HCT116 (cell line): Measurements from ENCODE around the gene ZNF280C. TPM values are rescaled to one million over a fixed set of nuclear protein-coding genes. Genes with fewer than 3 reads are reported as not detected.

Experiments
- ATAC-seq: fragments of 200-7000 bp; cut with Tn5 transposase; 2 replicates; pipeline ENCODE4 v1.9.1; 2020; ENCODE audit warnings: mild to moderate bottlenecking, moderate library complexity
- BruUV-seq: library from RNA; stranded (reverse); fragments of 400-500 nt; replicated peaks from 2 replicates; lab custom pipeline; 2021; lab: Mats Ljungman, UMichigan
- CTCF ChIA-PET: fragments of 300-600 bp; sonication (Branson Sonifier 250); formaldehyde crosslinking; loops from one replicate; lab custom pipeline; 2021; ENCODE audit warnings: antibody characterized with exemption; lab: Charles Lee
- POLR2A ChIA-PET: fragments of 300-600, 350-600 bp; sonication (Branson Sonifier 250); formaldehyde crosslinking; loops from one replicate; lab custom pipeline; 2021; ENCODE audit warnings: antibody characterized with exemption; lab: Charles Lee
- RAD21 ChIA-PET, 2 experiments: fragments of 300-600 bp; sonication (Branson Sonifier 250); formaldehyde crosslinking; loops; one replicate each; lab custom pipeline; 2023; ENCODE audit warnings: low total read pairs in 2 of 2; ENCODE audit not compliant: uncharacterized antibody in 2 of 2, unreplicated experiment in 2 of 2, low non-redundant PET in 1 of 2; lab: Charles Lee
- DNase-seq: peaks from one replicate; pipeline ENCODE4 v3.0.0-alpha.2; 2010; ENCODE audit warnings: low read depth, low spot score
- H2AFZ ChIP-seq: fragments of 200-600 bp; shearing (Covaris generic), sonication (generic); 2 replicates; pipeline ENCODE4 v1.6.1; 2017; ENCODE audit warnings: low read depth, mixed run types, mixed read lengths, antibody characterized with exemption, low read length; ENCODE audit not compliant: poor library complexity, severe bottlenecking
- H3K27ac ChIP-seq: 2 replicates; pipeline ENCODE4 v1.5.1; 2012; ENCODE audit warnings: low read depth, low read length
- H3K27me3 ChIP-seq: fragments of 200-600 bp; sonication (generic); 2 replicates; pipeline ENCODE4 v1.6.1; 2016; ENCODE audit warnings: mixed run types, low read length, mixed read lengths; ENCODE audit not compliant: insufficient read depth
- H3K36me3 ChIP-seq, 2 experiments: fragments of 200-500 bp in 1 of 2; fragments of 200-600 bp in 1 of 2; sonication (Bioruptor generic) in 1 of 2; sonication (generic) in 1 of 2; 2 replicates each; pipeline versions ENCODE4 v1.5.1 to v1.6.1; 2014 to 2016; ENCODE audit warnings: low read length in 2 of 2, inconsistent platforms in 1 of 2, mixed read lengths in 1 of 2, mixed run types in 1 of 2; ENCODE audit not compliant: insufficient read depth in 2 of 2, control insufficient read depth in 1 of 2
- H3K4me1 ChIP-seq, 2 experiments: fragments of 200-600 bp in 1 of 2; sonication (generic) in 1 of 2; 2 replicates each; pipeline versions ENCODE4 v1.5.1 to v1.6.1; 2012 to 2017; ENCODE audit warnings: low read length in 2 of 2, inconsistent platforms in 1 of 2, mild to moderate bottlenecking in 1 of 2, mixed read lengths in 1 of 2, mixed run types in 1 of 2, moderate library complexity in 1 of 2; ENCODE audit not compliant: insufficient read depth in 2 of 2, control insufficient read depth in 1 of 2
- H3K4me2 ChIP-seq: fragments of 200-600 bp; sonication (generic); 2 replicates; pipeline ENCODE4 v1.6.1; 2017; ENCODE audit warnings: mixed run types, low read length, mixed read lengths
- H3K4me3 ChIP-seq, 2 experiments: fragments of 200-600 bp in 1 of 2; sonication (generic) in 1 of 2; replicated peaks in 1 of 2; 2 replicates each; pipeline ENCODE4 v1.5.1; 2011 to 2016; ENCODE audit warnings: low read length in 2 of 2, control low read depth in 1 of 2, low read depth in 1 of 2, mild to moderate bottlenecking in 1 of 2, mixed read lengths in 1 of 2, mixed run types in 1 of 2
- H3K79me2 ChIP-seq: fragments of 200-600 bp; sonication (generic); 2 replicates; pipeline ENCODE4 v1.6.1; 2017; ENCODE audit warnings: mild to moderate bottlenecking, mixed run types, low read length, moderate library complexity, mixed read lengths; ENCODE audit not compliant: insufficient read depth
- H3K9ac ChIP-seq: fragments of 200-600 bp; sonication (generic); 2 replicates; pipeline ENCODE4 v1.6.1; 2016; ENCODE audit warnings: low read length, mixed read lengths
- H3K9me2 ChIP-seq: fragments of 200-600 bp; sonication (generic), shearing (Covaris generic); 2 replicates; pipeline ENCODE4 v1.6.1; 2017; ENCODE audit warnings: mixed run types, mild to moderate bottlenecking, moderate library complexity; ENCODE audit not compliant: insufficient read depth
- H3K9me3 ChIP-seq, 2 experiments: fragments of 200-500 bp in 1 of 2; fragments of 200-600 bp in 1 of 2; sonication (Bioruptor generic) in 1 of 2; sonication (generic) in 1 of 2; 2 replicates each; pipeline ENCODE4 v1.6.1; 2014 to 2017; ENCODE audit warnings: low read length in 2 of 2, mixed read lengths in 2 of 2, inconsistent platforms in 1 of 2, low read depth in 1 of 2, mild to moderate bottlenecking in 1 of 2, mixed run types in 1 of 2, moderate library complexity in 1 of 2; ENCODE audit not compliant: control insufficient read depth in 1 of 2, insufficient read depth in 1 of 2
- H4K20me1 ChIP-seq: fragments of 200-600 bp; sonication (generic), shearing (Covaris generic); 2 replicates; pipeline ENCODE4 v1.6.1; 2017; ENCODE audit warnings: mixed run types, mild to moderate bottlenecking, moderate library complexity; ENCODE audit not compliant: insufficient read depth
- ATF3 ChIP-seq: IDR thresholded peaks from 2 replicates; pipeline ENCODE4 v1.6.1; 2012
- CTCF ChIP-seq, 3 experiments: fragments of 200-600 bp in 1 of 3; sonication (generic) in 1 of 3; IDR thresholded peaks in 2 of 3; conservative IDR thresholded peaks in 1 of 3; 2 replicates each; pipeline ENCODE4 v1.5.1; 2012 to 2017; ENCODE audit warnings: low read depth in 2 of 3, low read length in 2 of 3, antibody characterized with exemption in 1 of 3, borderline replicate concordance in 1 of 3, control low read depth in 1 of 3, mild to moderate bottlenecking in 1 of 3, mixed read lengths in 1 of 3, mixed run types in 1 of 3, moderate library complexity in 1 of 3; ENCODE audit not compliant: insufficient read depth in 1 of 3
- EZH2 ChIP-seq: fragments of 200-600 bp; sonication (generic); IDR thresholded peaks from 2 replicates; pipeline ENCODE4 v1.6.1; 2017; ENCODE audit warnings: antibody characterized with exemption, mixed run types
- EZH2phosphoT487 ChIP-seq: fragments of 200-600 bp; IDR thresholded peaks from 2 replicates; pipeline ENCODE4 v1.6.1; 2018; ENCODE audit warnings: antibody characterized with exemption, borderline replicate concordance
- FOSL1 ChIP-seq: IDR thresholded peaks from 2 replicates; pipeline ENCODE4 v1.6.1; 2012; ENCODE audit warnings: low read depth
- POLR2AphosphoS5 ChIP-seq: IDR thresholded peaks from 2 replicates; pipeline ENCODE4 v1.6.1; 2011; ENCODE audit warnings: mild to moderate bottlenecking, low read depth, low read length, moderate library complexity
- REST ChIP-seq: IDR thresholded peaks from 2 replicates; pipeline ENCODE4 v1.6.1; 2012; ENCODE audit warnings: low read depth
- SIN3A ChIP-seq: IDR thresholded peaks from 2 replicates; pipeline ENCODE4 v1.6.1; 2012; ENCODE audit warnings: low read depth
- SP1 ChIP-seq: IDR thresholded peaks from 2 replicates; pipeline ENCODE4 v1.6.1; 2012; ENCODE audit warnings: low read depth
- SRF ChIP-seq: IDR thresholded peaks from 2 replicates; pipeline ENCODE4 v1.6.1; 2012; ENCODE audit warnings: low read depth
- TCF7L2 ChIP-seq: IDR thresholded peaks from 2 replicates; pipeline ENCODE4 v1.7.0; 2011; ENCODE audit warnings: borderline replicate concordance, inconsistent platforms; ENCODE audit not compliant: insufficient read depth, insufficient read length; ENCODE audit errors: extremely low read depth
- YY1 ChIP-seq: IDR thresholded peaks from 2 replicates; pipeline ENCODE4 v1.6.1; 2011; ENCODE audit warnings: low read length, low read depth, moderate library complexity, mild to moderate bottlenecking; ENCODE audit not compliant: insufficient replicate concordance; ENCODE audit errors: extremely low read depth
- ZBTB33 ChIP-seq: IDR thresholded peaks from 2 replicates; pipeline ENCODE4 v1.6.1; 2011; ENCODE audit warnings: mild to moderate bottlenecking, low read length, moderate library complexity; ENCODE audit not compliant: insufficient replicate concordance; ENCODE audit errors: extremely low read depth
- intact Hi-C: fragments of 100-400 bp; cut with micrococcal nuclease; formaldehyde crosslinking; loops from 2 replicates; pipeline ENCODE4 v1.10.0; 2022
- total RNA-seq: library from RNA; stranded (reverse); gene quantifications from one replicate; pipeline ENCODE4 v1.2.1, GENCODE V29; 2021; ENCODE audit not compliant: unreplicated experiment

The ZNF280C gene
- total RNA-seq, 1 experiment from 2014 or later = 12.3 TPM

- CTCF ChIA-PET = no interaction called here
Observed at GRCh38 chrX:130155564-130155963, 113.1 kb downstream of the ZNF280C start.

More at GRCh38 chrX:130155564-130155963, 113.1 kb downstream of the ZNF280C start:
- POLR2A ChIA-PET = no interaction called here
- BruUV-seq = no TSS peak
- no peaks in the 10 kb centered on the region for H3K27me3 ChIP-seq
- no peak overlapping the region for H3K27ac ChIP-seq
- no peak overlapping the region for H3K9ac ChIP-seq
- RAD21 ChIA-PET = no interaction called here
- H3K4me1 ChIP-seq = no peaks in the 10 kb centered on the region
- no peak for DNase-seq
- intact Hi-C loops = no loop called here
- no peaks in the 10 kb centered on the region for H4K20me1 ChIP-seq
- H3K36me3 ChIP-seq = no peaks in the 10 kb centered on the region; a peak in 2 of 4 replicates
- no peak overlapping the region for H2AFZ ChIP-seq
- H3K79me2 ChIP-seq = peaks cover 10% of the 10 kb centered on the region
- H3K9me2 ChIP-seq = no peaks in the 10 kb centered on the region
- TF ChIP-seq ATF3 (no peak), POLR2AphosphoS5 (no peak), EZH2 (no peak), REST (no peak), CTCF (IDR thresholded peaks at IDR 0.05 in 2 of 3, conservative IDR thresholded peaks at IDR 0.05 in 1 of 3; ENCODE audit: borderline replicate concordance in 1 of 3, insufficient read depth in 1 of 3, low read depth in 2 of 3, low read length in 2 of 3) (no peak), TCF7L2 (no peak), ZBTB33 (no peak), FOSL1 (no peak), SP1 (no peak), SRF (no peak), YY1 (no peak), EZH2phosphoT487 (no peak), SIN3A (no peak)
- H3K4me2 ChIP-seq = no peak overlapping the region
- ATAC-seq = no peak
- H3K4me3 ChIP-seq = no peak overlapping the region
- no peaks in the 10 kb centered on the region for H3K9me3 ChIP-seq
